Central memory CD8-positive, alpha-beta T cell (primary cell): ENCODE data around the gene CTSC.
"Not testable (repeated sequence)": the region's sequence is repeated elsewhere in the genome, so short reads cannot be mapped to it uniquely, and the experiment has no call there.

ENCODE experiments used
- ATAC-seq: fragments of 150-1000 bp; cut with Tn5 transposase; replicated peaks from 2 replicates; pipeline ENCODE4 v1.10.0; 2022; ENCODE audit warnings: mild to moderate bottlenecking, moderate FRiP score, moderate number of reproducible peaks; ENCODE audit not compliant: poor library complexity, severe bottlenecking; ENCODE audit errors: extremely low read depth
- DNase-seq, 2 donors: peaks; one replicate each; pipeline ENCODE4 v3.0.0; 2021; ENCODE audit warnings: low spot score in 2 of 2
- H3K27ac Mint-ChIP-seq: one replicate; pipeline ENCODE4 v1.8.0; 2022; ENCODE audit warnings: low read depth, mild to moderate bottlenecking, moderate library complexity, mixed read lengths
- H3K27me3 Mint-ChIP-seq: one replicate; pipeline ENCODE4 v1.8.0; 2022; ENCODE audit warnings: mixed read lengths
- H3K36me3 Mint-ChIP-seq: one replicate; pipeline ENCODE4 v1.8.0; 2022; ENCODE audit warnings: mild to moderate bottlenecking, moderate library complexity, mixed read lengths; ENCODE audit not compliant: insufficient read depth
- H3K4me1 Mint-ChIP-seq: one replicate; pipeline ENCODE4 v1.8.0; 2022; ENCODE audit warnings: mixed read lengths
- H3K4me3 Mint-ChIP-seq: one replicate; pipeline ENCODE4 v1.8.0; 2022; ENCODE audit warnings: mild to moderate bottlenecking, moderate library complexity, mixed read lengths
- H3K9me3 Mint-ChIP-seq: one replicate; pipeline ENCODE4 v1.8.0; 2022; ENCODE audit warnings: mixed read lengths

Gene CTSC

DNA sequence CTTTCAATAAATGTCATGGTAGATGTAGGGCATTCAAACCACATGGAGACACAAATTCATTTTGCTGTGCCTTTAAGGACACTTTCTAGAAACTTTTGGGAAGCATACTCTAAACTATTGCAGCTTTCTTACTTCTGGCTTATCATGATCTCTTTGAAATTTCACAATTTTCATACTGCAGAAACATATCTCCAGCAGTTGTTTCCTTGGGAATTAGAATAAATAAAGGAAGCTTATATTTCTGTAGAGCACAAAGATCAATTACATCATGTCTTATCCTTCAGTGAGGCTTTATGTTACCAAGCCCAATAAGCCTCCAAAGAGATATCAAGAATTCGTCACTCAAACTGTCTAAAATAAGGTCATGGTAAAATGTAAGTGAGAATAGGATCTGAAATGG is 87.8 kb downstream of the CTSC start:
- ATAC-seq = no peak
- no peaks in the 10 kb centered on the region for H3K9me3 Mint-ChIP-seq
- H3K27ac Mint-ChIP-seq = no peak overlapping the region
- H3K36me3 Mint-ChIP-seq = peaks cover 3% of the 10 kb centered on the region
- H3K4me3 Mint-ChIP-seq = no peak overlapping the region
- DNase-seq = no peak
- no peaks in the 10 kb centered on the region for H3K27me3 Mint-ChIP-seq
- no peaks in the 10 kb centered on the region for H3K4me1 Mint-ChIP-seq

DNA sequence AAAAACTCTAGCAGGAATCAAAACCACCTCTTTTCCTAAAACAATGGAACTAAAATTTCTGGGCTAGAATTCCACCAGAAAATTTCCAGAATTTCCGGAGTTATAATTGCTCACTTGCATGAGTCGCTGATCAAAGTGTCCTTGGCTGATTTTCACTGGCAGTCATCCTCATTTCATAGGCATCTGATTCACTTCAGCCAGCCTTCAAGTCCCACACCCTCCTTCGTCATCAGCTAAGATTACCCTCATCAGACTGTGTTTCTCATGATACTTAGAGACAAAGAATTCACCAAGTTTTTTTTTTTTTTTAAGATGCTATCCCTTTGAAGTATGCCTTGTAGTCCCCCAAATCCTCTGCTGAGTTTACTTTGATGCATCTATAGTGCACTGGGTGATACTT is 90.8 kb downstream of the CTSC start:
- ATAC-seq = no peak
- DNase-seq = no peak
- Mint-ChIP-seq H3K4me1 (peaks cover 9% of the 10 kb centered on the region), H3K27ac (no peak overlapping the region), H3K9me3 (peaks cover 16% of the 10 kb centered on the region), H3K27me3 (no peaks in the 10 kb centered on the region), H3K4me3 (no peak overlapping the region), H3K36me3 (peaks cover 3% of the 10 kb centered on the region)

DNA sequence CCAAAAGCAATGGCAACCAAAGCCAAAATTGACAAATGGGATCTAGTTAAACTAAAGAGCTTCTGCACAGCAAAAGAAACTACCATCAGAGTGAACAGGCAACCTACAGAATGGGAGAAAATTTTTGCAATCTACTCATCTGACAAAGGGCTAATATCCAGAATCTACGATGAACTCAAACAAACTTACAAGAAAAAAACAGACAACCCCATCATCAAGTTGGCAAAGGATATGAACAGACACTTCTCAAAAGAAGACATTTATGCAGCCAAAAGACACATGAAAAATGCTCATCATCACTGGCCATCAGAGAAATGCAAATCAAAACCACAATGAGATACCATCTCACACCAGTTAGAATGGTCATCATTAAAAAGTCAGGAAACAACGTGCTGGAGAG is 92.0 kb downstream of the CTSC start:
- not testable (repeated sequence) for ATAC-seq, DNase-seq, H3K4me3 Mint-ChIP-seq, H3K27me3 Mint-ChIP-seq, H3K27ac Mint-ChIP-seq, H3K36me3 Mint-ChIP-seq
- Mint-ChIP-seq H3K9me3 (peaks cover 20% of the 10 kb centered on the region), H3K4me1 (peaks cover 12% of the 10 kb centered on the region)
